Stimulated activated memory B cell treated with anti-CD40 and anti-IgM and Interleukin-4, amounts not matched to agents 10 μg/mL and 1 μg/mL and 100 μg/mL, for 72 hours (primary cell): ENCODE data around the gene OLA1.
A peak's percentile ranks its signal among the peaks of the same experiment; 100 is the strongest.

Experiments
- ATAC-seq: fragments of 150-1000 bp; cut with Tn5 transposase; 2 replicates; pipeline ENCODE4 v1.10.0; 2021
- H3K27ac Mint-ChIP-seq: one replicate; pipeline ENCODE4 v1.8.0; 2022; ENCODE audit warnings: mild to moderate bottlenecking, mixed read lengths
- H3K27me3 Mint-ChIP-seq: one replicate; pipeline ENCODE4 v1.8.0; 2022; ENCODE audit warnings: mixed read lengths
- H3K36me3 Mint-ChIP-seq: one replicate; pipeline ENCODE4 v1.8.0; 2022; ENCODE audit warnings: mixed read lengths
- H3K4me1 Mint-ChIP-seq: one replicate; pipeline ENCODE4 v1.8.0; 2022; ENCODE audit warnings: mixed read lengths
- H3K4me3 Mint-ChIP-seq: one replicate; pipeline ENCODE4 v1.8.0; 2022; ENCODE audit warnings: mild to moderate bottlenecking, moderate library complexity, mixed read lengths
- H3K9me3 Mint-ChIP-seq: one replicate; pipeline ENCODE4 v1.8.0; 2022; ENCODE audit warnings: mixed read lengths

The OLA1 gene

GRCh38 chr2:174083843-174084458 lies 164.4 kb downstream of the OLA1 start:
- Mint-ChIP-seq H3K4me3 (no peak overlapping the region), H3K27me3 (no peaks in the 10 kb centered on the region), H3K9me3 (no peaks in the 10 kb centered on the region), H3K4me1 (no peaks in the 10 kb centered on the region), H3K36me3 (peaks cover 9% of the 10 kb centered on the region), H3K27ac (no peak overlapping the region)
- ATAC-seq, result no peak

DNA sequence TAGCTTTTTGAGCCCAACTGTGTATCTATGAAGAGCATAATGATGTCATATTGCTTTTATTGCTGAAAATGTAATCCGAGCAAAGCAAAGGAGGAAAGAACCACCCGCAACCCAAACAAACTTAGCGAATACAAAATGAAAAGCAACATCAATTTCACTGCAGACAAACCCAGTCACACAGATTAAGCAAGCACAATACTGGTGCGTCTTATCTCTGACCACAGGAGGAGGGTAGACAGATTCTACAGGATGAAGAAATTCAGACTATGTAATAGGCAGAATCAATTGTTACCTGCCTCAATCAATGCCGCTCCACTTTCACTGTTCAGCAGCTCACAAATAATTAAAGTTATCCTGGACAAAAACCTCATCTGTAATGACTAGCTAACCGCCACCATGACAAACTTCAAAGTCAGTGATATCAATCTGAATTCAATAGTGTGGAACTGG lies 167.6 kb downstream of the OLA1 start:
- H3K4me1 Mint-ChIP-seq, result no peaks in the 10 kb centered on the region
- H3K4me3 Mint-ChIP-seq, result no peak overlapping the region
- no peaks in the 10 kb centered on the region for H3K9me3 Mint-ChIP-seq
- H3K27ac Mint-ChIP-seq, result no peak overlapping the region
- peaks cover 7% of the 10 kb centered on the region for H3K36me3 Mint-ChIP-seq
- no peaks in the 10 kb centered on the region for H3K27me3 Mint-ChIP-seq
- no peak for ATAC-seq

DNA sequence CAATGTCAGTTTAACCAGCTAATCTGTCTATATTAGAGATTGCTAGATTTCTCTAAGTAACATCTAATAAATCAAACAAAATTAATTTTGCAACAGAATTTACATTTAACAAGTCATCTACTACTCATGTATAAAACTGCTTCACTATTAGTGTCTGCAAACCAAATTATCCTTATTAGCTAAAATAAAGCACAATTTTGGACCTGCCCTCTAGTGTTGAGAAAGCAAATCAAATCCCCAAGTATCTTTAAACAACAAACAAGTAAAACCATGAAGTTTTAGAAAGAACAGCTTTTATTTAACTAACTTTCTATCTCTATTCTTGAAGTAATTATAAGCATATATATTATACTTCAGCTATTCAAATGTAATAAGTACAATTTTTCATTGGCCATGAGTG lies 170.1 kb downstream of the OLA1 start:
- Mint-ChIP-seq H3K27ac (no peak overlapping the region), H3K27me3 (no peaks in the 10 kb centered on the region), H3K9me3 (no peaks in the 10 kb centered on the region), H3K4me3 (no peak overlapping the region), H3K36me3 (peaks cover 23% of the 10 kb centered on the region), H3K4me1 (no peaks in the 10 kb centered on the region)
- no peak for ATAC-seq

DNA sequence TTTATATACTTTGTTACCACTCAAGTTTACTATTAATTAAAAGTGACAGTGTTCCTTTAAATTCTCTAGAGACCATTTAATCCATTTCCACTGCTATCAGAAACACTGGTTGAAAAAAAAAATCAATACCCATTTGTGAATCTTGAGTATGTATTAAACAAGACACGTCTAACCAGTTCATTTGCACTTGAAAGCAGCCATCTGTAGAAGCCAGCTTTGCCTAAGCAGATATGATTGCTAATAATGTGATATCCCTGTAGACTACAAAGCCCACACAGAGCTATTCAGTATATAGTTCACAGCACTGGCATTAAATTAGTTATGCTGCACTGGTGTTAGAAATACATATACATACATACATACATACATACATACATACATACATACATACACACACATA lies 171.4 kb downstream of the OLA1 start:
- no peak overlapping the region for H3K4me3 Mint-ChIP-seq
- peaks cover 23% of the 10 kb centered on the region for H3K36me3 Mint-ChIP-seq
- no peaks in the 10 kb centered on the region for H3K9me3 Mint-ChIP-seq
- H3K27ac Mint-ChIP-seq, result no peak overlapping the region
- H3K4me1 Mint-ChIP-seq, result peaks cover 7% of the 10 kb centered on the region
- ATAC-seq, result no peak
- no peaks in the 10 kb centered on the region for H3K27me3 Mint-ChIP-seq

GRCh38 chr2:174076040-174076439 lies 172.3 kb downstream of the OLA1 start:
- Mint-ChIP-seq H3K27ac (no peak overlapping the region), H3K4me1 (peaks cover 9% of the 10 kb centered on the region), H3K27me3 (no peaks in the 10 kb centered on the region), H3K4me3 (no peak overlapping the region), H3K9me3 (no peaks in the 10 kb centered on the region), H3K36me3 (peaks cover 21% of the 10 kb centered on the region)
- ATAC-seq, result no peak

GRCh38 chr2:174074831-174075230 lies 173.5 kb downstream of the OLA1 start:
- no peaks in the 10 kb centered on the region for H3K27me3 Mint-ChIP-seq
- no peak for ATAC-seq

DNA sequence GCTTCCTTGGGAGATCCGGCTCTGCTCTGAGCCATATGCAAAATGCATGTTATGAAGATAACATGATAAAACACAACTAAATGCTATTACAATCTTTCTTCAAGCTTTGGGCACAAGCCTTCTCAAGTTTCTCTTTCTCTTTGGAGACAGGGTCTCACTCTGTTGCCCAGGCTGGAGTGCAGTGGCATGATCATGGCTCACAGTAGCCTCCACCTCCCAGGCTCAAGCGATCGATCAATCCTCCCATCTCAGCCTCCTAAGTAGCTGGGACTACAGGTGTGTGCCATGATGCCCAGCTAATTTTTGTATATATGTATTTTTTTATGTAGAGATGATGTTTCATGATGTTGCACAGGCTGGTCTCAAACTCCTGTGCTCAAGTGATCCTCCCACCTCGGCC lies 175.5 kb downstream of the OLA1 start:
- Mint-ChIP-seq H3K4me3 (no peak overlapping the region), H3K27ac (no peak overlapping the region), H3K27me3 (peaks cover 2% of the 10 kb centered on the region), H3K9me3 (no peaks in the 10 kb centered on the region), H3K36me3 (peaks cover 16% of the 10 kb centered on the region), H3K4me1 (peaks cover 9% of the 10 kb centered on the region)
- ATAC-seq, result no peak

More at GRCh38 chr2:174074831-174075230, 173.5 kb downstream of the OLA1 start:
- Mint-ChIP-seq H3K9me3 (no peaks in the 10 kb centered on the region), H3K4me1 (peaks cover 9% of the 10 kb centered on the region), H3K4me3 (no peak overlapping the region), H3K27ac (no peak overlapping the region), H3K36me3 (peaks cover 16% of the 10 kb centered on the region)

DNA sequence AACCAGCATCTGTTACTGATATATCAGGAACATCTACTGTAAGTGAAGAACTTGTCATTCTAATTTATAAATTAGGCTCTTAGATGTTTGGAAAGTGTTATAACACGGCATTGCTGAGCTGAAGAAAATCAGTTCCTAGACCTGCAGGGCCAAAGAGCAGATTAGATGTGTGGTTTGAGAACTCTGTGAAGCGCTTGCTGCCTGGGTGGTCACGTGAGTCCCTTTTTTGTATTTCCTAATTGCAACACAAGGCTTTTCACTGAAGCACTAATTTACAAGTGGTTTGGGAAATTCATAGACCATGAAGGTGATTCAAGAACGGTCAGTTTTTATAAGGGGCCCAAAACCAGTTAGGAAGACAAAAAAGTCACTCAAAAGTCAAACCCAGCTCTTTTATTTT lies 176.3 kb downstream of the OLA1 start:
- Mint-ChIP-seq H3K4me3 (no peak overlapping the region), H3K9me3 (no peaks in the 10 kb centered on the region), H3K27me3 (peaks cover 10% of the 10 kb centered on the region), H3K36me3 (peaks cover 16% of the 10 kb centered on the region), H3K4me1 (peaks cover 9% of the 10 kb centered on the region), H3K27ac (peak overlapping the region; percentile 20)
- ATAC-seq, result no peak

- peaks cover 9% of the 10 kb centered on the region for H3K4me1 Mint-ChIP-seq
- H3K36me3 Mint-ChIP-seq, result peaks cover 16% of the 10 kb centered on the region
- H3K27ac Mint-ChIP-seq, result no peak overlapping the region
- no peak for ATAC-seq
- H3K9me3 Mint-ChIP-seq, result no peaks in the 10 kb centered on the region
- H3K27me3 Mint-ChIP-seq, result peaks cover 17% of the 10 kb centered on the region
- H3K4me3 Mint-ChIP-seq, result no peak overlapping the region
Observed at GRCh38 chr2:174071321-174071720, 177.0 kb downstream of the OLA1 start.

- Mint-ChIP-seq H3K27ac (no peak overlapping the region), H3K4me1 (peaks cover 9% of the 10 kb centered on the region), H3K9me3 (no peaks in the 10 kb centered on the region), H3K36me3 (peaks cover 14% of the 10 kb centered on the region), H3K27me3 (peaks cover 24% of the 10 kb centered on the region), H3K4me3 (no peak overlapping the region)
- ATAC-seq, result no peak
Observed at GRCh38 chr2:174070281-174070680, 178.1 kb downstream of the OLA1 start.

DNA sequence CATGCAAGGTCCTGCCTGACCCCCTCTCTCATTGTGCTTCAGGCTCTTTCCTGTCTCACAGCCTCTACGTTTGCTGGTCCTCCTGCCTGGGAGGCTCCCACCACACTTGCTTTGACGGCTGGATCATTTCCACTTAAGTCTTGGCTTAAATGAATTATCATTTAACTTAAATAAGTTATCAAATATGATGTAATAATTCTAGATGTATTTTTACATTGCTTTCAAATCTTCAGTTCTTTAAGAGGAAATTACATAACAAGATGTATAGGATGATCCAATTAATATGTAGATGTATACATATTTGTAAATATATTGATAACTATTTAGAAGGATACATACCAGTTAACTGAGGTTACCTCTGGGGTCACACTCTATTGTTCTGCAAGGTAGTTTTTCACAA lies 180.5 kb downstream of the OLA1 start:
- ATAC-seq, result no peak
- Mint-ChIP-seq H3K4me1 (peaks cover 9% of the 10 kb centered on the region), H3K27ac (no peak overlapping the region), H3K36me3 (no peaks in the 10 kb centered on the region), H3K4me3 (no peak overlapping the region), H3K9me3 (no peaks in the 10 kb centered on the region), H3K27me3 (peaks cover 36% of the 10 kb centered on the region)

DNA sequence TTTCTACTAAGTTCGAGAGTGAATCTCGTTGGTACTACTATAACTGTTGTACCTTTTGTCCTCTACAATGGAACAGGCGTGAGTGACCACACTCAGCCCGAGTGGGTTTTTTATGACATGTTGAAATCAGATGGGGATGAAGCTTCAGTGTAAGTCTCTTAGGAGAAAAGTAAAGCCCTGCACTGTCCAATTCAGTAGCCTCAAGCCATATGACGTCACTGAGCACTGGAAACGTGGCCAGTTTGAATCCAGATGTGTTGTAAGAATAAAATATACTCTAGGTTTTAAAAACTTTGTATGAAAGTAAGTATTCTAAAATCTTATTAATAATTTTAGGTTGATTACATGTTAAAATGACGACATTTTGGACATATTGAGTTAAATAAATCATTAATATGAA lies 181.5 kb downstream of the OLA1 start:
- H3K4me1 Mint-ChIP-seq, result peaks cover under 1% of the 10 kb centered on the region
- no peak for ATAC-seq
- H3K27ac Mint-ChIP-seq, result no peak overlapping the region
- H3K27me3 Mint-ChIP-seq, result peaks cover 36% of the 10 kb centered on the region
- H3K4me3 Mint-ChIP-seq, result no peak overlapping the region
- H3K36me3 Mint-ChIP-seq, result no peaks in the 10 kb centered on the region
- no peaks in the 10 kb centered on the region for H3K9me3 Mint-ChIP-seq

- no peak overlapping the region for H3K27ac Mint-ChIP-seq
- H3K27me3 Mint-ChIP-seq, result peaks cover 36% of the 10 kb centered on the region
- peaks cover 6% of the 10 kb centered on the region for H3K9me3 Mint-ChIP-seq
- ATAC-seq, result no peak
- no peak overlapping the region for H3K4me3 Mint-ChIP-seq
- H3K36me3 Mint-ChIP-seq, result no peaks in the 10 kb centered on the region
- peaks cover 15% of the 10 kb centered on the region for H3K4me1 Mint-ChIP-seq
Observed at GRCh38 chr2:174063492-174064092, 184.7 kb downstream of the OLA1 start.

- Mint-ChIP-seq H3K27me3 (peaks cover 35% of the 10 kb centered on the region), H3K4me3 (no peak overlapping the region), H3K9me3 (peaks cover 9% of the 10 kb centered on the region), H3K4me1 (peaks cover 15% of the 10 kb centered on the region), H3K36me3 (no peaks in the 10 kb centered on the region), H3K27ac (no peak overlapping the region)
- no peak for ATAC-seq
Observed at GRCh38 chr2:174062934-174063333, 185.4 kb downstream of the OLA1 start.

- Mint-ChIP-seq H3K36me3 (peaks cover 6% of the 10 kb centered on the region), H3K9me3 (peaks cover 11% of the 10 kb centered on the region), H3K27me3 (peaks cover 14% of the 10 kb centered on the region), H3K4me1 (peaks cover 15% of the 10 kb centered on the region), H3K4me3 (no peak overlapping the region), H3K27ac (no peak overlapping the region)
- peak; percentile 56 for ATAC-seq
Observed at GRCh38 chr2:174059884-174060244, 188.5 kb downstream of the OLA1 start.

- H3K27ac Mint-ChIP-seq, result no peak overlapping the region
- peaks cover 11% of the 10 kb centered on the region for H3K9me3 Mint-ChIP-seq
- peaks cover 9% of the 10 kb centered on the region for H3K27me3 Mint-ChIP-seq
- peaks cover 6% of the 10 kb centered on the region for H3K36me3 Mint-ChIP-seq
- ATAC-seq, result peak; percentile 56
- peaks cover 15% of the 10 kb centered on the region for H3K4me1 Mint-ChIP-seq
- H3K4me3 Mint-ChIP-seq, result no peak overlapping the region
Observed at GRCh38 chr2:174059178-174059883, 189.0 kb downstream of the OLA1 start.
